ENCODE results near the gene PTPN7.

DNA sequence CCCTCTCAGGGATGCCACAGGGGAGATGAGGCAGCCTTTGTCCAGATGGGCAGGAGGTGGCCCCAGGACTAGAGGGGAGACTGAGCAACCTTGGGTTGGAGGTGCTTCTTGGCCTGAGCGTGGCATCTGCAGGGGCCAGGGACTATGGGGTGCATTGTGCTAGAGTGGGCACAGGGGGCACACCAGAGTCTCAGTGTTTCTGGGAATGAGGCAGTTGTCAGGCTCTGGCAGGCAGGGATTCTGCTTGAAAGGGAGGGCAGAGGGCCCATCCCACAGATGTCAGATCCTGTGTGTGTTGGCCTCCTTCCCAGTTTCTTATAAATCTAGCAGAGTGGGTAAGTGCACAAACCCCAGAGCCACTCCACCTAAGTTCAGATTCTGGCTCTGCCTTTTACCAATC, 46.9 kb upstream of the PTPN7 start:
- TF ChIP-seq ZFP41 (CRISPR knock-in tag; IDR thresholded peaks at IDR 0.05; ENCODE audit: borderline replicate concordance) (no peak), TCF7 (IDR thresholded peaks at IDR 0.05; ENCODE audit: low read depth) (no peak), JARID2 (CRISPR knock-in tag; IDR thresholded peaks at IDR 0.05; ENCODE audit: insufficient replicate concordance) (no peak), SMAD3 (CRISPR knock-in tag; IDR thresholded peaks at IDR 0.05) (no peak), YY1 (IDR thresholded peaks at IDR 0.05; ENCODE audit: insufficient read depth, insufficient replicate concordance, low read depth, low read length) (no peak), ZEB1 (IDR thresholded peaks at IDR 0.05; ENCODE audit: insufficient replicate concordance, low read depth) (no peak), ZNF720 (CRISPR knock-in tag; IDR thresholded peaks at IDR 0.05) (no peak), CREB1 (IDR thresholded peaks at IDR 0.05) (no peak), CREB1 (CRISPR knock-in tag; IDR thresholded peaks at IDR 0.05) (no peak), ZBTB7A (CRISPR knock-in tag; IDR thresholded peaks at IDR 0.05) (no peak), POLR2A (IDR thresholded peaks at IDR 0.05; ENCODE audit: insufficient read depth in 1 of 2, low read depth in 2 of 2, low read length in 2 of 2) (no peak), ZNF274 (CRISPR knock-in tag; IDR thresholded peaks at IDR 0.05) (no peak)
- TF ChIP-seq, protein P1, sequence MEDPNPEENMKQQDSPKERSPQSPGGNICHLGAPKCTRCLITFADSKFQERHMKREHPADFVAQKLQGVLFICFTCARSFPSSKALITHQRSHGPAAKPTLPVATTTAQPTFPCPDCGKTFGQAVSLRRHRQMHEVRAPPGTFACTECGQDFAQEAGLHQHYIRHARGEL (CRISPR knock-in tag; IDR thresholded peaks at IDR 0.05): no peak
- TF ChIP-seq, protein P2, sequence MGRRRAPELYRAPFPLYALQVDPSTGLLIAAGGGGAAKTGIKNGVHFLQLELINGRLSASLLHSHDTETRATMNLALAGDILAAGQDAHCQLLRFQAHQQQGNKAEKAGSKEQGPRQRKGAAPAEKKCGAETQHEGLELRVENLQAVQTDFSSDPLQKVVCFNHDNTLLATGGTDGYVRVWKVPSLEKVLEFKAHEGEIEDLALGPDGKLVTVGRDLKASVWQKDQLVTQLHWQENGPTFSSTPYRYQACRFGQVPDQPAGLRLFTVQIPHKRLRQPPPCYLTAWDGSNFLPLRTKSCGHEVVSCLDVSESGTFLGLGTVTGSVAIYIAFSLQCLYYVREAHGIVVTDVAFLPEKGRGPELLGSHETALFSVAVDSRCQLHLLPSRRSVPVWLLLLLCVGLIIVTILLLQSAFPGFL (CRISPR knock-in tag; IDR thresholded peaks at IDR 0.05): no peak
- TF ChIP-seq, protein P3, sequence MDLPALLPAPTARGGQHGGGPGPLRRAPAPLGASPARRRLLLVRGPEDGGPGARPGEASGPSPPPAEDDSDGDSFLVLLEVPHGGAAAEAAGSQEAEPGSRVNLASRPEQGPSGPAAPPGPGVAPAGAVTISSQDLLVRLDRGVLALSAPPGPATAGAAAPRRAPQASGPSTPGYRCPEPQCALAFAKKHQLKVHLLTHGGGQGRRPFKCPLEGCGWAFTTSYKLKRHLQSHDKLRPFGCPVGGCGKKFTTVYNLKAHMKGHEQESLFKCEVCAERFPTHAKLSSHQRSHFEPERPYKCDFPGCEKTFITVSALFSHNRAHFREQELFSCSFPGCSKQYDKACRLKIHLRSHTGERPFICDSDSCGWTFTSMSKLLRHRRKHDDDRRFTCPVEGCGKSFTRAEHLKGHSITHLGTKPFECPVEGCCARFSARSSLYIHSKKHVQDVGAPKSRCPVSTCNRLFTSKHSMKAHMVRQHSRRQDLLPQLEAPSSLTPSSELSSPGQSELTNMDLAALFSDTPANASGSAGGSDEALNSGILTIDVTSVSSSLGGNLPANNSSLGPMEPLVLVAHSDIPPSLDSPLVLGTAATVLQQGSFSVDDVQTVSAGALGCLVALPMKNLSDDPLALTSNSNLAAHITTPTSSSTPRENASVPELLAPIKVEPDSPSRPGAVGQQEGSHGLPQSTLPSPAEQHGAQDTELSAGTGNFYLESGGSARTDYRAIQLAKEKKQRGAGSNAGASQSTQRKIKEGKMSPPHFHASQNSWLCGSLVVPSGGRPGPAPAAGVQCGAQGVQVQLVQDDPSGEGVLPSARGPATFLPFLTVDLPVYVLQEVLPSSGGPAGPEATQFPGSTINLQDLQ (CRISPR knock-in tag; IDR thresholded peaks at IDR 0.05): no peak
